OCI-M2 (cell line): ENCODE results near the gene RPP25L.

Experiments
- DNase-seq: peaks from one replicate; lab custom pipeline; 2025; ENCODE audit not compliant: unreplicated experiment; lab: John Stamatoyannopoulos, UW

Gene RPP25L

DNA sequence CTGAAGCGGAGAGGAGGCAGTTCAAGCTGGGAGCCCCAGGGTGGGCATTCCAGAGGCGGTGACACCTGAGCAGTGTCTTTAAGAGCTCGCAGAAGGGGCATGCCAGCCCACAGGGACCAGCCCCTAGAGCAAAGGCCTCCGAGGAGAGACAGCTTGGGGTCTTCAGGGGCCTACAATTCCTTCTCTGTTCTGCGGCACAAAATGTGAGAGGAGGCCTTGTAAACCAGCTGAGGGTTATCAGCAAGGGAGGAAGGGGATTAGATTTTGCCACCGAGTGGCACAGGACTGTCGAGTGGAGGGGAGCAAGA, 26.2 kb upstream of the RPP25L start:
- DNase-seq = no peak

DNA sequence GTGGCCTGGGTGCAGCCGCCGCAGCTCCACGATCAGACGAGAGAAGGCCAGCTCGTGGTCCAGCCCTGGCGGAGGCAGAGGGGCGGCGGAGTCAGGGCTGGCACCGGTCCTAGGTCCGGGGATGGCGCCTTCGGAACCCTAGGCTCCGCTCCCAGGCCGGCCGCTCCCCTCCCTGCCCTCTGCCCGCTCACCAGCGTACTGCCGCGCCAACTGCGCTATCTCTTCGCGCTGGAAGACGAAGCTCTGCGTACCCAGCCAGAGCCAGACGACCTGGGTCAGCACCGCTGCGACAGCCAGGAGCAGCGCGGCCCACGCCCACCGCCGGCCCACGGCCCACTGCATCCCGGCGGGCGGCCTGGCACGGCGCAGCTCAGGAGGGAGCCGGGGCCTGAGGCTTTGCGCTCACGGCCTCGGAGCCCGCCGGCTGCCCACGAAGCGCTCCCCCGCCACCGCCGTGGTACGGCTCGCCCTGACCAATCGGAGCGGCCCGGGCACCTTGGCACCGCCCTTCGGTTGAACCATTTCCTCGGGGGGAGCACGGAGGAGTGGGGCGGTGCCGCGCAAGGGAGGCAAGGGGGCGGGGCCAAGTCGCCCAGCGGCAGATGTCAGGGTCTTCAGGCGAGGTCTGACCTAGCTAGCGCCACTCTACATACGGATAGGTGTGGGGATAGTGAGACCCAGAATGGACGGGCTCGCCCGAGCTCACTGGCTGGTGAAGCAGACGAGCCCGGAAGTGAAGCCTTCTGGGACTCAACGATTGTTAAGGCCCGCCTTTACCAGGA, 25.6 kb upstream of the RPP25L start, which contains the start of gene SIGMAR1:
Gene SIGMAR1, minus strand, starts transcription at position 432 of the 782 bp plus-strand sequence. Its CDS starts 90 bp downstream, at position 342.
- no peak for DNase-seq

DNA sequence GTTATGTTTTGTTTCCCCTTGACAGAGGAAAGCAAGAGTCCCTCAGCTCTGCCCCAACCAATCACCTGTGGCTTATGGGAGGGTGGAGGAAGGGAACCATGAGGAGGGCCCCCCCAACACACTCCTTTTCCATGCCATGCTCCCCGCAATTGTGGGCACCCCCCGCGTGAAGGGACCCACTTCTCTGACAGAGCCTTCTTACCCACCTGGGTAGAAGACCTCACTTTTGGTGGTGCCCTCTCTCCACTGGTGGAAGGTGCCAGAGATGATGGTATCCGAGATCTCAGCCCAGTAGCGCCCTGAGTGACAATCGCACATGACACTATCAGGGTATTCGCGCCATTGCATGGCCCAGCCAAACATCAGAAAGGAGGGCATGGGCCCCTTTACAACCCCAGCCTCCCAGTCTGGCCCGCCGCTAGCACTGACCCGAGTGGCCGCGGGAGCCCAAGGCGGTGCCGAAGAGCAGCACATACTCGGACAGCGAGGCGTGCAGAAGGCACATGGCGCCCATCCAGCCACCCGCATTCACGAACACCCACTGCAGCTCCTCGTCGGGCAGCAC, 25.0 kb upstream of the RPP25L start:
- no peak for DNase-seq

DNA sequence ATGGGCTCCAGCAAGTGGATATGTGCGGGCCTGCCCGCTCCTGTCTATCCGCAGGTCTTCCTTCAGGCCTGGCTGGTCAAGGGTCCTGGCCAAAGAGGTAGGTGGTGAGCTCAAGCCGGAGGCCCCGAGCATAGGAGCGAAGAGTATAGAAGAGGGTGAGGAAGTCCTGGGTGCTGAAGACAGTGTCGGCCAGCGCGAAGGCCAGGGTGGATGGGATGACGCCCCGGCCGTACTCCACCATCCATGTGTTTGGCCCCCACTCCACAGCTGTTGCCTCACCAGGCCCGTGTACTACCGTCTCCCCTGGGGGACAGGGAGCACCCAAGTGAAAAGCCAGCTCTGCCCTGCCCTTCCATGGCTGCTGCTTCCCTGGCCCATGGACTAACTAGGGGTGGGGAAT, 23.7 kb upstream of the RPP25L start:
- no peak for DNase-seq

DNA sequence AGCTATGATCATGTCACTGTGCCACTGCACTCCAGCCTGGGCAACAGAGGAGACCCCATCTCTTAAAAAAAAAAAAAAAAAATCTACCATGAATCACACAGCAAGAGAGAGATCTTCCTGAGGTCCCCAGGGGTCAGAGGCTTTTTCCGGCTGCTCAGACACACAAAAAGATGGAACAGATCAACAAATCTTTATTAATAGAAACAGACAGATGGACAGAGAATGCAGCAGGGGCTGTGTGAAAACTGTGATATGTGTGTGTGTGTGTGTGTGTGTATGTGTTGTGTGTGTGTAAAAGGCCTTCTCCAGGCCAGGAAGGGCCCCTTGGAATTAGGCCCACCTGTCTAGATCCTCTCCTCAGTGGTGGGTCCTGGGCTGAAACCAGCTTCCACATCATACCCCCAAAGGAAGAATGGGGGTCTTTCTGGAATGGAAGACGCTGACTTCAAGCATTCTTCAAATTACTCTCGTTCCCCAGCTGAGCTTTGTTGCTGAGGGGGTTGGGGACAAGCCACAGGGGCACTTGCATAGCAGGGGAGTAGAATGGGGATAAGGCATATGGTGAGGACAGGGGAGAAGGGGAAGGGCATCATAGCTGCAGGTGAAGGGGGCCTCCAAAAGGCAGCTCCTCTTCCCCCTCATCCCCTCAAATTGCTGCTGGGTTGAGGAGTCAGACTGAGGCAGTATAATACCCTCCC, 22.8 kb upstream of the RPP25L start:
- DNase-seq = no peak

DNA sequence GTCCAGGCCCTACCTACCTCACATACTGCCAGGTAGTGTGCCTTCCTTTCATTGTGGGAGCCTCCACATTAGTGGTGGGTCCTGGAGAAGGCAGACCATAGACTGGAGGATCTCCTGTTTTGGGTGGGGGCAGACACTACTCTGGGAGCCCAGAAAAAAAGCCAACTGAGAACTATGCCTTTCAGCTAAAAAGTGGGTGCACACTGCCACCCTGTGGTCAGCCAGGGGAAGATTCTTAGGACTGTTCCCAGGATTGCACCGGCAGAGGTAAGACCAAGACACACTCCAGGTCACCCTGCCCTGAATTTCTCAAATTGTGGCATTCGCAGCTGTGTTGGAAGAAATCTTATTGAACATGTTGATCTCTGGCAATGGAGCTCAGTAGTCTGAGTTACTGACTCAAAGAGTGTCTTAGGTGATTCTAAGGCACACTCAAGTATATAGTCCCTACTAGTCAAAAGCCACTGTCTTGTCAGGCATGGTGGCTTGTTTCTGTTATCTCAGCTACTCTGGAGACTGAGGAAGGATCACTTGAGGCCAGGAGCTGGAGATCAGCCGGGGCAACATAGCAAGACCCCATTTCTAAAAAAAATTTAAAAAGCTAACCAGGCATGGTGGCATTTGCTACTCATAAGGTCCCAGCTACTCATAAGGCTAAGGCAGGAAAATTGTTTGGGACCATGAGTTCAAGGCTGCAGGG, 22.1 kb upstream of the RPP25L start:
- DNase-seq = peak; percentile 44

DNA sequence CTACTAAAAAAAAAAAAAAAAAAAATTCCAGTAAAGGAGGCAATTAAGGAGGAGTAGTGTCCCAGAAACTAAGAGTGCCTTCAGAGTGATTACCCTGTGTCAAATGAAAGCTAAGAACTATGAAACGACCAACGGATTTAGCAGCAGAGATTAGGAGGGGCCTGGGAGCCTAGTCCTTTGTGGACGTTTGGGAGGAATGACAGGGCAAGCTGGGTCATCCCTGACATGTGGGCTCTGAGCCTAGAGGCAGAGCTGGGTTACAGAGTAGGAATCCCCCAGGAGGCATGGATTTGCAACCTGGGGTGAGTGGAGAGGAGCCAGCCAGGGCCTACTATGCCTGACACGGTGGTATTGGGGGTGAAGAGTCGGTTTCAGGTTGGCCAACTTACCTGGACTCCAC, 21.3 kb upstream of the RPP25L start:
- no peak for DNase-seq

DNA sequence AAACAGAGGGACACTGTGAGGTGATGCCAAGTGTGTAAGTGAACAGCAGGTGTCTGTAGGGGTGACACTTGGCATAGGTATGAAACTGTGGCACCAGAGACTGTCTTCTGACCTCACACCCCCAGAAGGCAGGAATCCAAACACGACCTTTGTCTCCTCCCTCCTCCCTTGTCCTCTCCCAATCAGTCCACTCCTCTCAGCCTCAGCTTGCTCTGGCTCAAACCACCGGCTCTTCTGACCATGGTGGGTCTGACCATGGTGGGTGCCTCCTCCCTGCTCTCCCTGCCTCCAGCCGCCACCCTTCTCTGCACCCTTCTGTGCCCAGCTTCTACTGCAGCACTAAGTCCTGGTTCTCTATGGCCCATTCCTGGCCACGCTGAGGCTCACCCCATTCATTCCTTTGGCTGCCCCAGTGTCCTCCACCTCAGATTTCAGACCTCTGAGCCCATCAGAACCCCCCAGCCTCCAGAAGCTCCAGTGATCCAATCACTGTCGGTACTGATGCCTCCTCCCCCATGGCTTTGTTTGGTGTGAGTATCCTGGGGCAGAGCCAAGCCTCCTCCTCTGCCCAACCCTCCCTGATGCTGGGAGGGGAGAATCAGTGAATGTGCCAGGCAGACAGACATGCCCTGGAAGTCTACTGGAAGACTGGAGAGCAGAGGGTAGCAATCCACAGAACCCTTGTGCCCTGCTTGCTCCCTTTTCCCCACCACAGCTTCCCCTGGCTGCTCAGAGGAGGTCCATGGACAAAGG, 18.7 kb upstream of the RPP25L start:
- DNase-seq = no peak

DNA sequence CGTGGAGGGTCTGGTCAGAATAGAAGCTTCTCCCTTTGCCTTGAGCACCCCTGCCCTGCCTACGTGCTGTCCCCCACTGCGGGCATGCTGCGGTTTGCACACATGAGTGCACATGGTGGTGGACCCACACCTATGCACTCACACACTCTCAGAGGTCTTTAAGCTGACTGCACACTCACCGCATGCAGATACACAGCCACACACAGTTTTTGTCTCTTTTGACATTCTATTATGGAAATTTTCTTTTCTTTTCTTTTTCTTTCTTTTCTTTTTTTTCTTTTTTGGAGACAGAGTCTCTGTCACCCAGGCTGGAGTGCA, 17.6 kb upstream of the RPP25L start:
- DNase-seq = no peak

DNA sequence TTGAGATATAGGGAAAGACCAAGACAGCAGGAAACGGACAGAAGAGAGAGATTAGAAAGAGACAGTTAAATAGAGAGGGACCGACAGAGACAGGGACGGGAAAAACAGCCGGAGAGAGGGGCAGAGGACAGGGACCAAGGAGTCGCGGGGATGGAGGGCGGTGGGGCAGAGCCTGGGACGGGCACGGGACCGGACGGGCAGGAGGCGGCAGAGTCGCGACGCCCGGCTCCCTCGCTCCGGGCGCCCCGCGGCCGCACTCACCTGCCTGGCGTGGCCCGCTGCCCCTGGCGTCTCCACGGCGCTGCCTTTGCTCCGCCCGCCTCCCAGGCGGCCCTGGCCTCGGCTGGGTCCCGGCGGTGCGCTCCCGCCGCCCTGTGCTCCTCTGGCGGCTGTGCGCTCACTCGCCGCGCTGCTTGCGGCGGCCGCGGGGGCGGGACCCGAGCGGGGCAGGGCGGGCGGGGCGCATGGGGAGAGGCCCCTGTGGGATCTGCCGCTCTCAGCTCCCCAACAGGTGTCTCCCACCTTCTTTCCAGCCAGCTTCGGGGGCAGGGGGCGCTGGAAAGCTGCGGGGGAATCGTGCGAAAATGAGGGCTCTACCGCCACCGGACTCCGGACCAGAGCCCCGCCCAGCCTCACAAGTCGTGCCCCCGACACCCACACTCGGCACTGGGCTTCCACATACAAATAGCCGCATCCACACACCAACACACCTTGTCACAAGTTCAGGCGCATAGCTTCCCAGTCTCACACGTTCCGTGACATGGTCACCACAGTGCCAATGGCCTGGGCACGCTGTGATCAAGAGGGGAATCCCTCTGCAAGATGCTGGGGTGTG, 17.0 kb upstream of the RPP25L start, which contains the start of gene ARID3C:
Gene ARID3C, minus strand, starts transcription at position 411 of the 835 bp plus-strand sequence. CDS start 1,052 bp downstream, outside the sequence.
- no peak for DNase-seq

DNA sequence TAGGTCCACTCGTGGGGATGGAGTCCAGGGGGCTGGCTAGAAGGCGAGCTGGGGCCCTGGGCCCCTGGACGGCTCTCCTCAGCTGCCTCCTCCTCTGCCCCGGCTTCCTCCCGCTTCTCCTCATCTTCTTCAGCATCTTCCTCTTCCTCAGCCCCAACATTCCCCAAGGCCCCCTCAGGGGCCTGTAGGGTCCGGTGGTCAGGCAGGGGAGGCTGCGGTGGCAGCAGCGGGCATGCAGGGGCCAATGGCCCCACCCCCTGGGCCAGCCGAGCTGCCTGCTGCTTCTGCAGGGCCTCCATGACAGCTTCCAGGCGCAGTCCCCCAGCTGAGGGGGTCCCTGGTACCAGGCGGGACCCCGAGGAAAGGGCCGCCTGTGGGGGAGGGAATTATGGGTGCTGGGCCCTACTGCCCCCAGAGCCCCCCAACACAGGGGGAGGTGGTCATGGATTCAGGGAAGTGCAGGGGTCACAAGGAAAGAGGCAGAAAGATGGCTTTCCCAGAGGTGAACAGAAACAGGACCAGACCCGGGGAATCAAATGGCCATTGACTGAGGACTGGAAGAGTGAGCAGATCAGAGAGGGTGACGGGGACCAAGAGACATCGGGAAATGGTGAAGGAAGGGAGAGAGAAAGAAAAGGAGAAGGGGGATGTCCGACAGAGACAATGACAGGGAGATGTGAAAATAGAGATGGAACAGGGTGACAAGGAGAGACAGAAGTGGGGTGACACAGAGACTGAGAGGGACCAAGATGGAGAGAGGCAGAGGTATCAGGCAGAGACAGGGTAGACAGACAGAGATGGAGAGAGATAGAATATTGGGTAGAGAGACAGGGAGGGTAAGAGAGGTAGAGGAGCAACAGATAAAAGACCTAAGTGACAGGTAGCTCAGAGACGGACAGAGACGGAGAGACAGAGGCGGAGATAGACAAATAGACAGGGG, 16.1 kb upstream of the RPP25L start:
- no peak for DNase-seq

DNA sequence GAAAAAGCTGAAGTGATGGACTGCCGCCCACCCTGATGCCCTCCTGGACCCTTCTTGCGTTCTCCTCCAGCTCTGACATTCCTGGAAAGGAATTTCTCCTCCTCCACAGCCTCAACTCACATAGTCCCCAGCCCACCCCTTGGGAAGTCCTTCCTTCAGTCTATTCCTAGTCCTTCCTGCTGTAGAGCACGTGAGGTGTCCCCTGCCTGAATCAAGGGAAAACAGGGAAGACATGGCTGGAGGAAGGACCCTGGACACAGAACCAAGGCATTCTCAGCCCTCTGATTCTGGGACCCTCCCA, 13.2 kb upstream of the RPP25L start:
- DNase-seq = no peak

DNA sequence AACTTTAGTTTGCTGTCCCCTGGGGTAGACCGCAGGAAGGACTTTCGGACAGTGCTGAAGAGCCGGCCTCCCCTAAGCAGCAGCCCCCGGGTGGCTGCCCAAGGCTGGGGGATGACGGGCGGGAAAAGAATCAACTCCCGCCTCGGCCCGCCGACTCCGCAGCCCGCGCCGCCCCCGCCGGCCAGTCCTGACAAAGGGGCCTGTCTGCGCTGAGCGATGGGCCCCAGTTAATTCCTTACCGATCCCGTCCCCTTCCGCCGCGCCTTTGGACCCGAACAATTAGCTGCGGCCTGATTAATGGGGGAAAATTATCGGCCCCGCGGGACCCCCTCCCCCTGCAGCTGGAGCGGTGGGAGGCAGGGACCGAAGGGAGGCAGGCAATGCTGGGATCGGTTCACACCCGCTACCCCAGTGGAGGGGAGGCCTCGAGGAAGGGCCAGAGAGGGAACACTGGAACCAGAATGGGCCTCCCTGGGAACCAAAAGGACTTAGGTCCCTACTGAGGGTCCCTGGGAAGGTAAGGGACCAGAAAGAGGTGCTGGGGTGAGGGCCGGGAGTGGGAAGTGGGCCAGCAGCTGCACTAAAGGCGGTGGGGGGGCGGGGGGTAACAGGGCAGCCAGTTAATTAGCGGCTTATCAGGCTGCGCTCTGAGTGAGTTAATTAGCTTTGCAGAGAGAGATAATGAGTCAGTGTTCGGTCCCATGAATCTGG, 12.7 kb upstream of the RPP25L start:
- no peak for DNase-seq

DNA sequence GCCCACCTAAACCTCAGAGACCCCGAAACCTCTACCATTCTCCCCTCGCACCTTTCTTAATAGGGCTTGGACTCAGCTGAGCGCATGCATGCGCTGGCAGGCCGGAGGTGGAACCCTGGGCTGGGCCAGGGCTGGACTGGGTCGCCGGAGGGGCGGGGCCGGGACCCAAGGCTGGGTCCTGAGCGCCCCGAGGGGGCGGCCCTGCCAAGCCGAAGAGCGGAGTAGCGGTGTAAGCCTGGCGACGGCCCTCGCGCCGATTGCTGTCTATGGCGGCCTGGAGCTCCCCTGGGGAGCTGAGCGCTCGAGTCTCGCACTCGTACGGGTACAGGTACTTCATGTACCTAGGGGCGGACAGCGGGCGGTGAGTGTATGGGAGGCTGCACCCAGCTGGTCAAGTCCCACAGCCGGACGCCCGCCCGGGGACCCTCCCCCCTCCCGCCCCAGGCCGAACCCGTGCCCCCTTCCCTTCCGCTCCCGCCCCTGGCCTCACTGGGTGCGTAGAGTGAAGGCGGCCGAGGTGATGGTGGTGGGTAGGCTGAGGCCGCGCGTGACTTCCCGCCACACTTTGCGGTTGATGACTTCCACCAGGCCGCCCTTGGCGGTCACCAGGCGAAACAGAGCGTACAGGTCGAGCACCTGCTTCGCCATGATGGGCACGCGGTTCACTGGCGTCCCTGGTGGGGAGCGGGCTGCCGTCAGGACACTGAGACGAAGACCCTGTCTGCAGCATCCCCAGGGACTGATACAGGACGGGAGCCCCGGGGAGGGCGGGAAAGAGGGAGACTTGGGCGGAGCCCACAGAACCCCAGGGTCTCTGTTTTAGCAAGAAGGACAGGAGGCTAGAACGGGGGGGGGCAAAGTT, 11.7 kb upstream of the RPP25L start:
- no peak for DNase-seq

DNA sequence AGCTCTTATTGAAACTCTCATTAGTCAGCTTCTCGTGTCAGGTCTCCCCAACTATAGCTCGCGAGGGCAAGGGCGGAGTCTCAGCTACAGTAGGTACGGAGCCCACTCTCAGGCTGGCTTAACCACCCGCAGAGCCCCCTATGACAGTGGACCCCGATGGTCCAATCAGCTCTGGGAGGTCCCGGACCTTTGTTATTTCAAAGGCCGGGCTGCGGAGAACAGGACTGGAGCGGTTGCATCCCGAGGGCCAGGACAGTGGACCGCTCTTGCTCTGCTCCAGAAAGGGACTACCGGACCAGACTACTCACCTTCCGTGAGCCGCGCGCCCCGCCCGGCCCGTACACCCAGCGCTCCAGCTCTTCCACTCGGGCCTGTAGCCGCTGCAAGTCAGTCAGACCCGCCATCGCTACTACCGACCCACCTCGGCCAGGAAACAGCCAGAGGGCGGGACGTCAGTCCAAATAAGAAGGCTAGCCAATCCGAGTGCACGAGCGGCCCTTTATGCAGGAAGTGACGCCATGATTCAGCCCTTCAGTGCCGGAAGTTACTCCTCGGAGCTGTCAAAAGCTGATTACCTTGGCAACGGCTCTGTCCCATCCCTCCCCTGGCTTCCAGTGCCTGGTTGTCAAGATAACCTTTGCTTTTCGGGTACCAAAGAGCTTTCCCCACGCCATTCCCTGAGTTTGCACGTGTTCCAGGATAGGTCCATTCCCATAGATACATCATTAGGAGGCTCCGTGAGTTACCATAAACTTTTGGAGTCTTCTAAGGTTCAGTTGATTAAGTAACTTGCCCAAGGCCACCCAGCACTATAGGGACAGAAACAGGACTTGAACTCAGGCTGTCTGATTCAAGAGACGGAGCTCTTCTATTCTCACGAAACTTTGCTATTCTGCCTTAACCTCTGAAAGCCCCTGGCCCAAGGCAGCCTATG, 8.4 kb upstream of the RPP25L start, which contains the start of gene DCTN3:
Gene DCTN3, minus strand, starts transcription at position 435 of the 934 bp plus-strand sequence. Its CDS starts 31 bp downstream, at position 404.
- DNase-seq = peak; percentile 86

DNA sequence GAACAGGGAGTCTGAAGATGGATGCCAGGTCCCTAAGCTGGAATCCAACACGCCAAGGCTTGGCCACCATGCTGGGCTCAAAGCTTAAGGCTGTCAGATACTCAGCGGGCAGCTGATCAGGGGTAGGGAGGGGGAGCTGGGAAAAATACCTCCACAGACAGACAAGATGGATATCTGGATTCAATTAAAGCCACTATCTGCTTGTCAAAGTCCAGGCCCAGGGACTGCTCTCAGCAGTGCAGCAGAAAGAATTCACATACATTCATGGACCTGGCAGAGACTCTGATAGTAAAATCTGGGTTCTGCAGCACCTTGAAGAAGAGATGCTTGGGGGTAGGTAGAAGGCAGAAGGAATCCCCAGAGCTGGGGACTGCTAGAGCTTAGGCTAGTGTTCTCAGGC, 3.2 kb upstream of the RPP25L start:
- no peak for DNase-seq
